HCT116 (cell line): ENCODE results near the gene EPN1. TPM values are rescaled to one million over a fixed set of nuclear protein-coding genes. Genes with fewer than 3 reads are reported as not detected.

ENCODE experiments used
- ATAC-seq: fragments of 200-7000 bp; cut with Tn5 transposase; 2 replicates; pipeline ENCODE4 v1.9.1; 2020; ENCODE audit warnings: mild to moderate bottlenecking, moderate library complexity
- BruUV-seq: library from RNA; stranded (reverse); fragments of 400-500 nt; replicated peaks from 2 replicates; lab custom pipeline; 2021; lab: Mats Ljungman, UMichigan
- CTCF ChIA-PET: fragments of 300-600 bp; sonication (Branson Sonifier 250); formaldehyde crosslinking; loops from one replicate; lab custom pipeline; 2021; ENCODE audit warnings: antibody characterized with exemption; lab: Charles Lee
- POLR2A ChIA-PET: fragments of 300-600, 350-600 bp; sonication (Branson Sonifier 250); formaldehyde crosslinking; loops from one replicate; lab custom pipeline; 2021; ENCODE audit warnings: antibody characterized with exemption; lab: Charles Lee
- RAD21 ChIA-PET, 2 experiments: fragments of 300-600 bp; sonication (Branson Sonifier 250); formaldehyde crosslinking; loops; one replicate each; lab custom pipeline; 2023; ENCODE audit warnings: low total read pairs in 2 of 2; ENCODE audit not compliant: uncharacterized antibody in 2 of 2, unreplicated experiment in 2 of 2, low non-redundant PET in 1 of 2; lab: Charles Lee
- DNase-seq: peaks from one replicate; pipeline ENCODE4 v3.0.0-alpha.2; 2010; ENCODE audit warnings: low read depth, low spot score
- H2AFZ ChIP-seq: fragments of 200-600 bp; shearing (Covaris generic), sonication (generic); 2 replicates; pipeline ENCODE4 v1.6.1; 2017; ENCODE audit warnings: low read depth, mixed run types, mixed read lengths, antibody characterized with exemption, low read length; ENCODE audit not compliant: poor library complexity, severe bottlenecking
- H3K27ac ChIP-seq: 2 replicates; pipeline ENCODE4 v1.5.1; 2012; ENCODE audit warnings: low read depth, low read length
- H3K27me3 ChIP-seq: fragments of 200-600 bp; sonication (generic); 2 replicates; pipeline ENCODE4 v1.6.1; 2016; ENCODE audit warnings: mixed run types, low read length, mixed read lengths; ENCODE audit not compliant: insufficient read depth
- H3K36me3 ChIP-seq, 2 experiments: fragments of 200-500 bp in 1 of 2; fragments of 200-600 bp in 1 of 2; sonication (Bioruptor generic) in 1 of 2; sonication (generic) in 1 of 2; 2 replicates each; pipeline versions ENCODE4 v1.5.1 to v1.6.1; 2014 to 2016; ENCODE audit warnings: low read length in 2 of 2, inconsistent platforms in 1 of 2, mixed read lengths in 1 of 2, mixed run types in 1 of 2; ENCODE audit not compliant: insufficient read depth in 2 of 2, control insufficient read depth in 1 of 2
- H3K4me1 ChIP-seq, 2 experiments: fragments of 200-600 bp in 1 of 2; sonication (generic) in 1 of 2; 2 replicates each; pipeline versions ENCODE4 v1.5.1 to v1.6.1; 2012 to 2017; ENCODE audit warnings: low read length in 2 of 2, inconsistent platforms in 1 of 2, mild to moderate bottlenecking in 1 of 2, mixed read lengths in 1 of 2, mixed run types in 1 of 2, moderate library complexity in 1 of 2; ENCODE audit not compliant: insufficient read depth in 2 of 2, control insufficient read depth in 1 of 2
- H3K4me2 ChIP-seq: fragments of 200-600 bp; sonication (generic); 2 replicates; pipeline ENCODE4 v1.6.1; 2017; ENCODE audit warnings: mixed run types, low read length, mixed read lengths
- H3K4me3 ChIP-seq, 2 experiments: fragments of 200-600 bp in 1 of 2; sonication (generic) in 1 of 2; replicated peaks in 1 of 2; 2 replicates each; pipeline ENCODE4 v1.5.1; 2011 to 2016; ENCODE audit warnings: low read length in 2 of 2, control low read depth in 1 of 2, low read depth in 1 of 2, mild to moderate bottlenecking in 1 of 2, mixed read lengths in 1 of 2, mixed run types in 1 of 2
- H3K79me2 ChIP-seq: fragments of 200-600 bp; sonication (generic); 2 replicates; pipeline ENCODE4 v1.6.1; 2017; ENCODE audit warnings: mild to moderate bottlenecking, mixed run types, low read length, moderate library complexity, mixed read lengths; ENCODE audit not compliant: insufficient read depth
- H3K9ac ChIP-seq: fragments of 200-600 bp; sonication (generic); 2 replicates; pipeline ENCODE4 v1.6.1; 2016; ENCODE audit warnings: low read length, mixed read lengths
- H3K9me2 ChIP-seq: fragments of 200-600 bp; sonication (generic), shearing (Covaris generic); 2 replicates; pipeline ENCODE4 v1.6.1; 2017; ENCODE audit warnings: mixed run types, mild to moderate bottlenecking, moderate library complexity; ENCODE audit not compliant: insufficient read depth
- H3K9me3 ChIP-seq, 2 experiments: fragments of 200-500 bp in 1 of 2; fragments of 200-600 bp in 1 of 2; sonication (Bioruptor generic) in 1 of 2; sonication (generic) in 1 of 2; 2 replicates each; pipeline ENCODE4 v1.6.1; 2014 to 2017; ENCODE audit warnings: low read length in 2 of 2, mixed read lengths in 2 of 2, inconsistent platforms in 1 of 2, low read depth in 1 of 2, mild to moderate bottlenecking in 1 of 2, mixed run types in 1 of 2, moderate library complexity in 1 of 2; ENCODE audit not compliant: control insufficient read depth in 1 of 2, insufficient read depth in 1 of 2
- H4K20me1 ChIP-seq: fragments of 200-600 bp; sonication (generic), shearing (Covaris generic); 2 replicates; pipeline ENCODE4 v1.6.1; 2017; ENCODE audit warnings: mixed run types, mild to moderate bottlenecking, moderate library complexity; ENCODE audit not compliant: insufficient read depth
- JUND ChIP-seq: IDR thresholded peaks from 2 replicates; pipeline ENCODE4 v1.6.1; 2012
- POLR2A ChIP-seq: IDR thresholded peaks from 2 replicates; pipeline ENCODE4 v1.7.0; 2011; ENCODE audit warnings: borderline replicate concordance; ENCODE audit not compliant: insufficient read depth, insufficient read length; ENCODE audit errors: extremely low read depth
- intact Hi-C: fragments of 100-400 bp; cut with micrococcal nuclease; formaldehyde crosslinking; loops from 2 replicates; pipeline ENCODE4 v1.10.0; 2022
- total RNA-seq: library from RNA; stranded (reverse); gene quantifications from one replicate; pipeline ENCODE4 v1.2.1, GENCODE V29; 2021; ENCODE audit not compliant: unreplicated experiment
- TF ChIP-seq, protein P1 (sequence below), 3 experiments: fragments of 200-600 bp in 1 of 3; sonication (generic) in 1 of 3; IDR thresholded peaks in 2 of 3; conservative IDR thresholded peaks in 1 of 3; 2 replicates each; pipeline ENCODE4 v1.5.1; 2012 to 2017; ENCODE audit warnings: low read depth in 2 of 3, low read length in 2 of 3, antibody characterized with exemption in 1 of 3, borderline replicate concordance in 1 of 3, control low read depth in 1 of 3, mild to moderate bottlenecking in 1 of 3, mixed read lengths in 1 of 3, mixed run types in 1 of 3, moderate library complexity in 1 of 3; ENCODE audit not compliant: insufficient read depth in 1 of 3

Gene EPN1
- total RNA-seq, 1 experiment from 2014 or later = 122 TPM

- peak overlapping the region; percentile 75 for H3K4me2 ChIP-seq
- intact Hi-C loops = no loop called here
- H4K20me1 ChIP-seq = no peaks in the 10 kb centered on the region
- CTCF ChIA-PET = interaction anchor here (0.6 to 2.8 kb wide), 2 partner anchors 13 to 30 kb away, joined by 3 to 12 read pairs; partner anchors contain the start of gene U2AF2
- H3K4me3 ChIP-seq = peak overlapping the region; percentile 94 to 97
- H3K36me3 ChIP-seq = peaks cover 12 to 14% of the 10 kb centered on the region in 2 experiments; a peak in 3 of 4 replicates
- no peaks in the 10 kb centered on the region for H3K9me3 ChIP-seq
- H3K79me2 ChIP-seq = peaks cover 72% of the 10 kb centered on the region
- RAD21 ChIA-PET = no interaction called here
- H3K4me1 ChIP-seq = peaks cover 19 to 57% of the 10 kb centered on the region in 2 experiments; a peak in 3 of 4 replicates
- peak overlapping the region; percentile 96 for H3K27ac ChIP-seq
- POLR2A ChIA-PET = interaction anchor here (1.3 to 1.9 kb wide), 2 partner anchors 13 to 17 kb away, joined by 4 to 15 read pairs; partner anchors contain the start of genes U2AF2 and ZNF784
- BruUV-seq = TSS peak; percentile 29
- H3K27me3 ChIP-seq = no peaks in the 10 kb centered on the region
- H3K9ac ChIP-seq = peak overlapping the region; percentile 99
- DNase-seq (no peak), ATAC-seq (peak; percentile 2; the same call in 1 of the 2 replicates)
- 0 out of 2 replicates have a peak, but pooled peaks have one; percentile 7 for TF ChIP-seq JUND
- TF ChIP-seq, protein P1, sequence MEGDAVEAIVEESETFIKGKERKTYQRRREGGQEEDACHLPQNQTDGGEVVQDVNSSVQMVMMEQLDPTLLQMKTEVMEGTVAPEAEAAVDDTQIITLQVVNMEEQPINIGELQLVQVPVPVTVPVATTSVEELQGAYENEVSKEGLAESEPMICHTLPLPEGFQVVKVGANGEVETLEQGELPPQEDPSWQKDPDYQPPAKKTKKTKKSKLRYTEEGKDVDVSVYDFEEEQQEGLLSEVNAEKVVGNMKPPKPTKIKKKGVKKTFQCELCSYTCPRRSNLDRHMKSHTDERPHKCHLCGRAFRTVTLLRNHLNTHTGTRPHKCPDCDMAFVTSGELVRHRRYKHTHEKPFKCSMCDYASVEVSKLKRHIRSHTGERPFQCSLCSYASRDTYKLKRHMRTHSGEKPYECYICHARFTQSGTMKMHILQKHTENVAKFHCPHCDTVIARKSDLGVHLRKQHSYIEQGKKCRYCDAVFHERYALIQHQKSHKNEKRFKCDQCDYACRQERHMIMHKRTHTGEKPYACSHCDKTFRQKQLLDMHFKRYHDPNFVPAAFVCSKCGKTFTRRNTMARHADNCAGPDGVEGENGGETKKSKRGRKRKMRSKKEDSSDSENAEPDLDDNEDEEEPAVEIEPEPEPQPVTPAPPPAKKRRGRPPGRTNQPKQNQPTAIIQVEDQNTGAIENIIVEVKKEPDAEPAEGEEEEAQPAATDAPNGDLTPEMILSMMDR (IDR thresholded peaks at IDR 0.05 in 2 of 3, conservative IDR thresholded peaks at IDR 0.05 in 1 of 3; ENCODE audit: borderline replicate concordance in 1 of 3, insufficient read depth in 1 of 3, low read depth in 2 of 3, low read length in 2 of 3) = no peak
- TF ChIP-seq POLR2A = peak; percentile 54
- H3K9me2 ChIP-seq = no peaks in the 10 kb centered on the region
- no peak overlapping the region for H2AFZ ChIP-seq
Measured at GRCh38 chr19:55641426-55642152, 33.4 kb upstream of the EPN1 start.
